ENCODE results near the gene TTC39C.
"Not testable (repeated sequence)": the region's sequence is repeated elsewhere in the genome, so short reads cannot be mapped to it uniquely, and the experiment has no call there.

TTC39C gene

DNA sequence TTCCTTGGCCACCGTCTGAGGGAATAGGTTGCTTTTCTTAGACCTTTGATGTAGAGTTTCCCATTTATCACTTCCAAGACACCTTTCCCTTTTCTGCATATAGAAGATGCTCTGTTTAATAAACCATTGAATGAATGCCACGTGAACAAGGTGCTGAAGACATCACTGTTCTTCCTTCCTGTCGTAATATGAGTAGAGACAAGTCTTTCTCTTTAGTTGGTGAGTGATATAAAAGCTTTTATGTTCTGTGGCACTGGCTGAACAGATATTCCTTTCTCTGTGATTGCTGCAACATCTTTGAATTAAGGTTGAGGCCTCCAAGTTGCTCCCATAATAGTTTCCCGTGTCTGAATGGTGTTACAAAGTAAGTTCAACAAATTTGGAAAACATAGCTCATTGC is 38.7 kb downstream of the TTC39C start:
- no peak for DNase-seq (ENCODE audit: low read depth, low spot score)

DNA sequence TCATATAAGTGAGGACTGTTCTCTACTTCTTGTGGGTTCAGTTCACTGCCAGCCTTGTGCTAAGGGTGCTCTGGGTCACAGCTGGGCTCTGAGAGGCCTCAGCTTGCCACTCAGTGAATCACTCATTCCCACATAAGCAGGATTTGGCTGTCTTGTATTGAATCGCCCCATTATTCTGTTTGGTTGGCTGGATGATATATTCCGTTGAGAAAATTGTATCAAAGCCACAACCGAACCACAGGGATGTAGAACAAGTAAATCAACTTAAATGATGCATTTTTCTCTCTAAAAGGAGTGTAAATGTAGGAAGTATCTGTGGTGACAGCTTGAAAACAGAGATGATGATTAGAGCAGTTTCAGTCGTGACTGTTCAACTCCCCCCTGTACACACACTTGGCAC is 39.6 kb downstream of the TTC39C start:
- DNase-seq (ENCODE audit: low read depth, low spot score): no peak

DNA sequence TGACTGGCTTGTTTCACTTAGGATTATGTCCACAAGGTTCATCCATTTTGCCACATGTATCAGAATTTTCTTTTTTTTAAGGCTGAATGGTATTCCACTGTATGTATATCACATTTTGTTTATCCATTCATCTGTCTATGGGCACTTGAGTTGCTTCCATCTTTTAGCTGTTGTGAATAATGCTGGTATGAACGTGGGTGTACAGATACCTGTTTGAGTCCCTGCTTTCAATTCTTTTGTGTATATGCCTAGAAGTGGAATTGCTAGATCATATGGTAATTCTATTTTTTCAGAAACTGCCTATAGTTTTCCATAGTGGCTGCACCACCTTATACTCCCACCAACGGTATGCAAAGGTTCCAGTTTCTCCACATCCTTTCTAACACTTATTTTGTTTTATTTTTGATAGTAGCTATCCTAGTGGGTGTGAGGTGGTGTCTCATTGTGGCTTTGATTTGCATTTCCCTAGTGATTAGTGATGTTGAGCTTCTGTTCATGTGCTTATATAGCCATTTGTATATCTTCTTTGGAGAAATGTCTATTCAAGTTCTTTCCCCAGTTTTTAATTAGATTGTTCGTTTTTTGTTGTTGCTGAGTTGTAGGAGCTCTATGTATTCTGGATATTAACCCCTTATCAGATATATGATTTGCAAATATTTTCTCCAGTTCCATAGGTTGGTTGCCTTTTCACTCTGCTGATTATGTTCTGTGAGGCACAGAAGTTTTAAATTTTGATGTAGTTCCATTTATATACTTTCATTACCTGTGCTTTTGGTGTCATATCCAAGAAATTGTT is 40.7 kb downstream of the TTC39C start:
- no peak for DNase-seq (ENCODE audit: low read depth, low spot score)

DNA sequence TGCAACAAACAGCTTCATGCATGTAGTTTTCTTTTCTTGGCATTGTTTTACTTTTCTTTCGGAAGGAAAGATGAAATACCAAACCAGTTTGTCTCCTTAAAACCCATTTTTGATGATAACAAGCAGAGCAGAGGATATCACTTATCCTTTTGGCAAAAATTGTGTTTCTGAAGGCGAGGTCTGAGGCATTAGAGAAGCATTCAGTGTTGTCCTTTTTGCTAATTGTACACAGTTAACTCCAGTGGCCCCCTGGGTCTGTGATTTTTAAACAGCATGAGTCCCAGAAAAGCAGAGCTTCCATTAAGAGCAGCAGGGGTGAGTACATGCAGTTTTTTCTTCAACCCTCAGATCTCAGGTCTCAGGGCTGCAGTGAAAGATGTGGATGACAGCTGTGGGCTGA is 41.3 kb downstream of the TTC39C start:
- DNase-seq (ENCODE audit: low read depth, low spot score): no peak

DNA sequence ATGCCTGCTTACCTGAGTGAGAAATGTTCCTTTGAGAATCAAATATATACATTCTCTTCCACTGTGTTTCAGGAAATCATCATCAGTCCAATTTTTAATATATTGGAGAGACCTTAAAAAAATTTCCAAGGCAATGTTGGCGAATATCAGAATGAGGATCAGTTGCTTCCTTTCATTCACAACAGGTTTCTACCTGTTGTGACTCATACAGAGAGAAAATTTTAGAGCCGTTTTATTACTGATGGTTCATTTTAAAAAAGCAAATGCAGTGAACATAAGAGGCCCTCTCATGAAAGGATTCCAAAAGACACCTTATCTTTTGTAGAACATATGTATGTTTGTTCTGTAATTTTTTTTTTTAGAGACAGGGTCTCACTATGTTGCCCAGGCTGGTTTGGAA is 42.0 kb downstream of the TTC39C start:
- DNase-seq (ENCODE audit: low read depth, low spot score): no peak

DNA sequence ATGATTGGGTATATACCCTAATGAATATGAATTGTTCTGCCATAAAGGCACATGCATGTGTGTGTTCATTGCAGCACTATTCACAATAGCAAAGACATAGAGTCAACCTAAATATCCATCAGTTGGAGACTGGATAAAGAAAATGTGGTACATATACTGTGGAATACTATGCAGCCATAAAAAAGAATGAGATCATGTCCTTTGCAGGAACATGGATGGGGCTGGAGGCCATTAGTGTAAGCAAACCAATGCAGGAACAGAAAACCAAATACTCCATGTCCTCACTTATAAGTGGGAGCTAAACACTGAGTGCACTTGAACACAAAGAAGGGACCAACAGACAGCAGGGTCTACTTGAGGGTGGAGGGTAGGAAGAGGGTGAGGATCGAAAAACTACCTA is 43.2 kb downstream of the TTC39C start:
- DNase-seq (ENCODE audit: low read depth, low spot score): no peak

DNA sequence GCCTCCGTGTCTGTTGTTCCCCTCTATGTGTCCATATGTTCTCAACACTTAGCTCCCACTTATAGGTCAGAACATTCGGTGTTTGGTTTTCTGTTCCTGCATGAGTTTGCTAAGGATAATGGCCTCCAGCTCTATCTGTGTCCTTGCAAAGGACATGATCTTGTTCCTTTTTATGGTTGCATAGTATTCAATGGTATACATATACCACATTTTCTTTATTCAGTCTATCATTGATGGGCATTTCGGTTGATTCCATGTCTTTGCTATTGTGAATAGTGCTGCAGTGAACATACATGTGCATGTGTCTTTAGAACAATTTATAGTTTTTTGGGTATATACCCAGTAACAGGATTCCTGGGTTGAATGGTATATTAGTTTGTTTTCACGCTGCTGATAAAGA is 44.8 kb downstream of the TTC39C start:
- not testable (repeated sequence) for DNase-seq (ENCODE audit: low read depth, low spot score)

DNA sequence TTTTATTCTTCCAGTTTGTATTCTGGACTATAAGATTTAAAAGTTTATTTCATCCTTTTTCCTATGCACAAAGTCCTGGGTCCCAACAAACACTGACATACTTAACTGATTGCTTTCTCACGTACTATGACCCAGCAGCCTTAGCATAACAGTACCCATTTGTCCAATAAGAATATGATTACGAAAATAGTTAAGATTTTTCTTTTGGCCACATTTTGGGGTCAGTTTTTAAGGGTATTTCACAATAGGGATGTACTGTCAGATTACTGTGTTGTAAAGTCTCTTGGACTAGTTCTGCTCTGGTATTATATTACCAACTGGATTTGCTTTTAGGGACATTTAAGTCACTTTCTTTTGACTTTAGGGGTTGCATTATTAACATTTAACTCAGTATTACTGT is 46.1 kb downstream of the TTC39C start:
- no peak for DNase-seq (ENCODE audit: low read depth, low spot score)

DNA sequence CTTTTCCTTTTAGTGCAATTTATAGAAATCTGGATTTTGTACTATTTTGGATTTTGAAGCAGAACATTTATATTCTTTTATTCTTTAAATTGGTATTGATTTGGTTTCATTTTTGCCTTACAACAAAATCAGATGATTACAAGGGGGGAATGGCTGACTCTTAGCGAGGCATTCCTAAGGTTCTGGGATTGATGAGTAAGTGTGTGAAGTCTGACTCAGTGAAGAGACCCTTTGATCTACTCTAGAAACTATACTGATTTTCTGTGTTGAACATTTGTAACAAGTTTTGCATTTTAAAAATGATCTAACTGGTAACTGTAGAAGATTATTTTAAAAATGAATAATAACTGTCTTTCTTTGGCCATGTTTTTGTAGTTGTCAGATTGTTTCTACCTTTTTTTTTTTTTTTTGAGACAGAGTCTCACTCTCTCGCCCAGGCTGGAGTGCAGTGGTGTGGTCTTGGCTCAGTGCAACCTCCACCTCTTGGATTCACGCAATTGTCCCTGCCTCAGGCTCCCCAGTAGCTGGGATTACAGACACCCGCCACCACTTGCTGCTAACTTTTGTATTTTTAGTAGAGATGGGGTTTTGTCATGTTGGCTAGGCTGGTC is 48.7 kb downstream of the TTC39C start:
- DNase-seq (ENCODE audit: low read depth, low spot score): no peak

DNA sequence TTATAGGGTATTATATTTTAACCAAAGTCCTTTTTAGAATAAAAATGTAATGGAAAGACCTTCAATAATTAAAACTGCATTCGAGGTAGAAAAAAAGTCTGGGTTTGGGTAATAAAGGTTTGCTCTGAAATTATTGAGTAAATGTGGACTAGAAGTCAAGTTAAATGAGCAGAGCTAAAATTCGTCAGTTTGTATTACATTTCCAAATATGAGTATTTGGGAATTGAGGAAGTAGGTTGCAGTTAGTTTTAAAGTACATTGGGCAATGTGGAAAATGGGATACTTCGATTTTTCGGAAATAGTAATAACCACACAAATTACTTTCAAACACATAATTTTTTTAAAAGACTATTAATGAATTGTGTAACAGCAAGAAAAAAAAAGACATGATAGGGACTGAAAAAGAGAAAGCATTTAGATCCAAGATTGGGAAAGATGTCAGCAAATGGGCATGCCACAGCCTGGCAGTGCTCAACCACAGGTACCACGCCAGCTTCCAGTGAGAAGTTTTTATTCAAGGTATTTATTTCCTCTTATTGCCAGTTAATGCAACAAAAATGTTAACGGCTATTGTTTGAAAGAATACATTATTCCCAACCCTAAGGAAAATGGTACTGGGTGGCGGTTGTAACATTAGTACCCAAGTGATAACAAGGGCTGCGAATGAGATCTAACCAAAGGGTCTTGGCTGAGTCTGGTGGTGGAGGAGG is 50.0 kb downstream of the TTC39C start:
- no peak for DNase-seq (ENCODE audit: low read depth, low spot score)

DNA sequence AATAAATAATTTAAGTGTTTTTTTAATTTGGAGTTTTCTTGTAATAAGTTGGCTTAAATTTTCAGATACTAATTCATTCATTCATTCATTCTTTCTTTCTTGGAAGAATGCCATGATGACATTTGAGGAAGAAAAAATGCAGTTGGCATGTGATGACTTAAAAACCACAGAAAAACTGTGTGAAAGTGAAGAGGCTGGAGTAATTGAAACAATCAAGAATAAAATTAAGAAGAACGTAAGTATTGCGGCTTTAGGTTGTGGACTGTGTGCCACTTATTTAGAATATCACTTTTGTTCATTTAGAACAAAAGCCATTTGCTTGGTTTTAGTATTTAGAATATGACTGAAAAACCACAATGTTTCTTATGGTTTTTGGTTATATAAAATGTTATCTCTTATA is 51.4 kb downstream of the TTC39C start:
- no peak for DNase-seq (ENCODE audit: low read depth, low spot score)

DNA sequence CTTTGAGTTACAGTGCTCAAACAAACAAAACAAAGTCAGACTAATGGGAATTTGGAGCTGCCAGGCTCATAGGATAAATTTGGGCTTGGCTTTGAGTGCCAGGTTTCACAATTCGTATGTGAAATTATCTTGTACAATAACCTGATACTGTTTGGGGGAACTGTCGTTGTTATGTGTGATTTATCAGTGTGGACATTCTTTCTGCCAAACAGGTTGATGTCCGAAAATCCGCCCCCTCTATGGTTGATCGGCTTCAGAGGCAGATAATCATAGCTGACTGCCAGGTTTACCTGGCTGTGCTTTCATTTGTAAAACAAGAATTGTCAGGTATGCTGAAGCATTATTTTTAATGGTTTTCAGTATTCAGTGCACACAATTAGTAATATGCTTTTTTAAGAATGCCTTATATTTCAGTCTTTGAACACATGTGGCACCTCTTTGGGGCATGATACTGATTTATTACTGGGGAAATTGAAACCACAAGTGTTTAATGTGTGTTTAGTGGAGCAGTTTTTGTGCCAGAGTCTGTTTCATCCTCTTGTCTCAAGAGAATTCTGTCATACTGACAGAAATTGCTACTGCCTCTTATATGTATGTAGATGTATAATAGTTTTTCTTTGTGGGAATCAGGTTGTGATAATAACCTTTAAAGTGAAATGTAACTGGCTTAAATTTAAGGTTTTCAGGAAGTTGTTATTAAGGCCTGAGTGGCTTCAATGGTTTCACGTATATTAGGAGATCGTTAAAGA is 54.6 kb downstream of the TTC39C start:
- DNase-seq (ENCODE audit: low read depth, low spot score): no peak

DNA sequence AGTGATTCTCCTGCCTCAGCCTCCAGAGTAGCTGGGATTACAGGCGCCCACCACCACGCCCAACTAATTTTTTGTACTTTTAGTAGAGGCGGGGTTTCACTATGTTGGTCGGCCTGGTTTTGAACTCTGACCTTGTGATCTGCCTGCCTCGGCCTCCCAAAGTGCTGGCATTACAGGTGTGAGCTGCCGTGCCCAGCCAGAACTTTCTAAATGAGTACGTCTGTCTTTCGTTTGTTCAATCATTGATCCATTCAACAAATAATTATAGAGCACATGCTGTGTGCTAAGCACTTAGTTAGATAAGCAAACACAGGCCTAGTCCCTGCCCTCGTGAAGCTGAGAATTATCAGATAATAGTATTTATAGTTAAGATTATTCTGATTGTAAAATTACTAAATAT is 56.5 kb downstream of the TTC39C start:
- no peak for DNase-seq (ENCODE audit: low read depth, low spot score)

DNA sequence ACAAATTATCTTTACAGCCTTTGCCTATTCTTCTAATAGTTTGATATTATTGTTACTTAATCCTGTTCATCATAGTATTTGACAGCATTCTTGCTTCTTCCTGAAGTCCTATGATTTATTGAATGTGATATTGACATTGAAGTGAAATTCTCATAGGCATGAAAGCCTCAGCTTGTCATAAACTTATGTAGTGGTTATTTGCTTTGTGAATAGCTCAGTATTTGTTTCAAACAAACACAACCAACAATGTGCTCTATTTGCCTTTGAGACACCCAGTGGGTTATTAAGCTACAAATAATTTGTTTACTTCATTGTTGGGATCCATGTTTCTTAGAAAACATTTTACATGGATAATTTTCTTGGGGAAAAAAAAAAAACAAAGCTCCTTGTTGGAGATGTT is 57.2 kb downstream of the TTC39C start:
- no peak for DNase-seq (ENCODE audit: low read depth, low spot score)

DNA sequence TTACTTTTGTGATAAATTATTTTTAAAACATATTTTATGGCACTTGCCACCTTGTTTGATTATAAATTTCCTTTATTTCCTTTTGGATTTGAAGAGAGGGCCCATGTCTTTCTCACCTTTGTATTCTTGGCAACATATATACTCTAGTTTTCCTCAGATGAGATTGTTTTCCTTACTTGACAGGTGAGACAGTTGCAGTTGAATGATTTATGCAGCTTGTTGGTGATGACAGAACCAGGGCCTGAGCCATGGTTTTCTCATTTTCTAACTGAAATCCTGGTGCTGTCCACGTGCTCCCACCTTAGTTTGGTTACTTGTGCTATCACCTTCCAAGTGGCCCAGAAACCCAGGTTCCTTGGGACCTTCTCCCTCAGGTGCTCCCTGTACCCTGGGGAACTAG is 58.2 kb downstream of the TTC39C start:
- DNase-seq (ENCODE audit: low read depth, low spot score): no peak

DNA sequence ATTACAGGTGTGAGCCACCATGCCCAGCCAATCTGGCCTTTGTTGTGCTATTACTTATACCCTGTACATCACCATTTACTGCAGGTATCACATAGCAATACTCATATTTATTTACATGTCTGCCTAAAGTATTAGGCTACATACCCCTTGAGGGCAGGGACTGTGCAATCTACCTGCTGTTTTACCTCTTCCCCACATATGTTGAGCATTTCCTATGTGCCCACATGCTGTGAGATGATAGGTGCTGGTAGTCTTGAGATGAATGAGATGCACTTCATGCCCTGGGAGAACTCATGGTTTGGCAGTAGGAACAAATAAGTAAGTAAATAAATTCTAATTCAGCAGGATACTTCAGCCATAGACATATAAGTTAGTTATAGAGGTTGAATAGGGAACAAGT is 59.2 kb downstream of the TTC39C start:
- no peak for DNase-seq (ENCODE audit: low read depth, low spot score)

DNA sequence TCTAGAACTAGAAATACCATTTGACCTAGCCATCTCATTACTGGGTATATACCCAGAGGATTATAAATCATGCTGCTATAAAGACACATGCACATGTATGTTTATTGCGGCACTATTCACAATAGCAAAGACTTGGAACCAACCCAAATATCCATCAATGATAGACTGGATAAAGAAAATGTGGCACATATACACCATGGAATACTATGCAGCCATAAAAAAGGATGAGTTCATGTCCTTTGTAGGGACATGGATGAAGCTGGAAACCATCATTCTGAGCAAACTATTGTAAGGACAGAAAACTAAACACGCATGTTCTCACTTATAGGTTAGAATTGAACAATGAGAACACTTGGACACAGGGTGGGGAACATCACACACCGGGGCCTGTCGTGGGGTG is 60.2 kb downstream of the TTC39C start:
- not testable (repeated sequence) for DNase-seq (ENCODE audit: low read depth, low spot score)

DNA sequence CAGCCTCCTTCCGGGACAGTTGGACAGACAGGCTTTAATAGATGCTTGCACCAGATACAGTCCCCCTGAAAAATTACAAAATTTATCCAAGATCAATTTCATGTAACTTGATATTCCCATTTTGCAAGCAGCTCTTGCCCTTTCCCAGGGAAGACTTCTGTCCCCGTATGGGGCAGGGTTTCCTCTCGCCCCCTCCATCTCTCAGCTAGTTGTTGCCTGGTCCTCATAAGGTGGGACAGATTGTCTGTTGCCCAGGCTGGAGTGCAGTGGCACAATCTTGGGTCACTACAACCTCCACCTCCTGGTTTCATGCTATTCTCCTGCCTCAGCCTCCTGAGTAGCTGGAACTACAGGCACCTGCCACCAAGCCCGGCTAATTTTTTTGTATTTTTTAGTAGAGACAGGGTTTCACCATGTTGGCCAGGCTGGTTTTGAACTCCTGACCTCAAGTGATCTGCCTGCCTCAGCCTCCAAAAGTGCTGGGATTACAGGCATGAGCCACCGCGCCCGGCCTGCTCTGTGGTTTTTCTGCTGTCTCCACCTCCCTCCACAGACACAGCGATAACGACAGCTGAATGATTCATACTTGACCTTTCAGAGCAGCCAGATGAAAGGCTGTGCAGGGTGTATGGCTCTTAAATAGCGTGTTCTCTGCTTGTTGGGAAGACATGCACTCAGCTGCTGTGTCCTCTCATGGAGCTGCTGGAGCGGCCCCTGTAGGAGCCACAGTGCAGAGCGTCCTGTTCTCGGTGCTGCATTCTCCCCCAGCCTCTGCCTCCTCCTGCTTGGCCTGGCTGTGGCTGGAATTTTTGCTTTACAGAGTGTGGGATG is 61.4 kb downstream of the TTC39C start:
- DNase-seq (ENCODE audit: low read depth, low spot score): peak; percentile 40

DNA sequence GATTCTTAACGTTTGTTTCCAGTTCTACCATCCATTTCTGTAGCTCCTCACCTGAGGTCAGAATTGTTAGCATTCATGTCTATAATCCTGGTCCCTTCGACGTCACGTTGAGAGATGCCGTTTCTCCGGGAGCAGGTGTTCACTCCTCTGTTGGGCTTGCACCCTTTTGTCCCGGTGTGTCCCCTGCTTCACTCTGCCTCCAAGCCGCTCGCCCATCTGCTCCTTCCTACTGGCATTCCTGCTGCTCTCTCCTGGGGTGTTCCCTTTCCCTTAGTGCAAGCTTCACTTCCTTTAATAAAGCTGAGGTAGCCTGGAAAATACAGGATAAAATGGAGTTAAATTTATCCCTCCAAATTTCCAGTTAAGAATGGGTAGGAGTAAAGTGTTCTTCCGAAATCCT is 62.4 kb downstream of the TTC39C start:
- DNase-seq (ENCODE audit: low read depth, low spot score): no peak

DNA sequence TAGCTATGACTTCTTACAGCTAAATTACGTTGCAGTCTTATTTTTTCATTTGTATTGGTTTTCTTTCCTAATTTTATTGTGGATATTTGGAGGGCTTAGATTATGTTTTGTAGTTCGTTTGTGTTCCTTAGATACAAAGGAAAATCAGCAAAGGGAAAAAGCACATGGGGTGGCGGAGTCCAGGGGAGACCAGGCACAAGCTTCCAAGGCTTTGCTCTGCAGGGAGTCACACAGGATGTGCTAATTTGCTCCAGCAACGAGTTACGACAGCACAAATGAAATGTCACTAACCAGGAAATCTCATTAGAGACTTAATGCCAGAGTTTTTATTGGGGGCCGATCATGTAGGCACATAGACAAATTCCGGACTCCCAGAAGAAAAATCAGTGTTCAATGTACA is 63.8 kb downstream of the TTC39C start:
- no peak for DNase-seq (ENCODE audit: low read depth, low spot score)

DNA sequence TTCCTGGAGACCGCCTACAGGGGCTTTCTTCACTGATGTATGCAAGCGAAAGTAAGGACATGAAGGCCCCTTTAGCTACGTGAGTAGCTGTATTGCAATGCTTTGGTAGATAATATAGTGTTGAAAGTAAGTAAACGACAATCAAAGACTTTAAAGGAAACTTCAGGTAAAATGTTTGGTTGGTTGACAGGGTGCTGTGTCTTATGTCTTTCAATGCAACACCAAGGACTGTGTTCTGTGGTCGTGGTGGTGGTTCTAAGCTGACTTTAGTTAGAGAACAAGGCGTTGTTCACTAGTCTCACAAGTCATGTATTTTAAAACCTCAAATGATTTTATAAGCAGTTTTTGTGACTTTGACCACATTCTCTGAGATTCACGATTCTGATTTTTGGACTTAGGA is 66.3 kb downstream of the TTC39C start:
- no peak for DNase-seq (ENCODE audit: low read depth, low spot score)
